ENCODE measurements around the gene PBX1. TPM values are rescaled to one million over a fixed set of nuclear protein-coding genes. Genes with fewer than 3 reads are reported as not detected.

The PBX1 gene
- total and polyA plus RNA-seq, 2 donors (not counting 3 experiments of a cell fraction or from before 2014, with no cell fraction given): 10.7 to 24.1 TPM

DNA sequence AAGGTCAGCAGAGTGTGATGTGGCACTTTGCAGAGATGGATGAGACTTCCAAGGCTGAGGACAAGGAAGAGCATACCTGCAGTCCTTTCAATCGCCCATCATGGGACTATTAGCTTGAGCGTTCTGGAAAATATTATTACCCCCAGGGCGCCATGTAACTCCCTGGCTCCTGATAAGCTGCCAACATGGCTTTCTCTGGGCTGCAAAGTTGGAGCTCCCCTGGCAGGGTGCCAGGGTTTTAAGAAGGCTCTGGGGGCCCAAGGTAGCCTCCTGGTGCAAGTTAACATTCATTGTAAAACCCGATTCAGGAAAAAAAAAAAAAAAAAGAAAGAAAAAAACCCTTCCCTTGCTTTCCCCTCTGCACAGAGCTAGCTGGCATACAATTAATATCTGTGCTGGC, 196.7 kb downstream of the PBX1 start:
- TF ChIP-seq MYC (IDR thresholded peaks at IDR 0.05; ENCODE audit: low read depth, low read length) (no peak), POLR2A (IDR thresholded peaks at IDR 0.05; ENCODE audit: low read depth, low read length) (no peak), JUN (IDR thresholded peaks at IDR 0.05; ENCODE audit: borderline replicate concordance, insufficient read depth, insufficient read length, low read depth) (no peak)
- TF ChIP-seq, protein P1, sequence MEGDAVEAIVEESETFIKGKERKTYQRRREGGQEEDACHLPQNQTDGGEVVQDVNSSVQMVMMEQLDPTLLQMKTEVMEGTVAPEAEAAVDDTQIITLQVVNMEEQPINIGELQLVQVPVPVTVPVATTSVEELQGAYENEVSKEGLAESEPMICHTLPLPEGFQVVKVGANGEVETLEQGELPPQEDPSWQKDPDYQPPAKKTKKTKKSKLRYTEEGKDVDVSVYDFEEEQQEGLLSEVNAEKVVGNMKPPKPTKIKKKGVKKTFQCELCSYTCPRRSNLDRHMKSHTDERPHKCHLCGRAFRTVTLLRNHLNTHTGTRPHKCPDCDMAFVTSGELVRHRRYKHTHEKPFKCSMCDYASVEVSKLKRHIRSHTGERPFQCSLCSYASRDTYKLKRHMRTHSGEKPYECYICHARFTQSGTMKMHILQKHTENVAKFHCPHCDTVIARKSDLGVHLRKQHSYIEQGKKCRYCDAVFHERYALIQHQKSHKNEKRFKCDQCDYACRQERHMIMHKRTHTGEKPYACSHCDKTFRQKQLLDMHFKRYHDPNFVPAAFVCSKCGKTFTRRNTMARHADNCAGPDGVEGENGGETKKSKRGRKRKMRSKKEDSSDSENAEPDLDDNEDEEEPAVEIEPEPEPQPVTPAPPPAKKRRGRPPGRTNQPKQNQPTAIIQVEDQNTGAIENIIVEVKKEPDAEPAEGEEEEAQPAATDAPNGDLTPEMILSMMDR (IDR thresholded peaks at IDR 0.05; ENCODE audit: extremely low read depth in 1 of 2, insufficient read depth in 1 of 2, low read depth in 1 of 2, low read length in 2 of 2): no peak
- POLR2A ChIA-PET: no interaction called here
- Histone ChIP-seq H3K79me2 (ENCODE audit: control insufficient read depth, insufficient read depth, low read length) (no peaks in the 10 kb centered on the region), H3K9ac (replicated peaks; ENCODE audit: extremely low read depth, insufficient read depth, low read length) (no peak overlapping the region), H3K4me1 (ENCODE audit: control insufficient read depth, extremely low read depth, insufficient read depth, low read length) (no peaks in the 10 kb centered on the region), H4K20me1 (replicated peaks; ENCODE audit: control insufficient read depth, extremely low read depth, insufficient read depth, low read length) (no peaks in the 10 kb centered on the region), H3K9me1 (replicated peaks; ENCODE audit: control insufficient read depth, extremely low read depth, insufficient read depth, low read length) (no peaks in the 10 kb centered on the region), H3K4me2 (ENCODE audit: insufficient read depth, low read length) (no peak overlapping the region), H3K4me3 (replicated peaks in 1 of 3; ENCODE audit: insufficient read depth in 1 of 3, low read depth in 1 of 3, low read length in 3 of 3) (no peak overlapping the region), H3K9me3 (replicated peaks; ENCODE audit: control insufficient read depth, insufficient read depth, low read length) (no peaks in the 10 kb centered on the region), H3K27me3 (ENCODE audit: control insufficient read depth in 2 of 2, insufficient read depth in 2 of 2, low read length in 2 of 2) (no peaks in the 10 kb centered on the region), H3K27ac (ENCODE audit: insufficient read depth, low read depth, low read length) (no peak overlapping the region), H3K36me3 (ENCODE audit: control insufficient read depth in 2 of 2, extremely low read depth in 1 of 2, insufficient read depth in 2 of 2, low read length in 2 of 2) (no peaks in the 10 kb centered on the region), H2AFZ (ENCODE audit: low read depth, low read length) (no peak overlapping the region)
- FAIRE-seq: no peak
- intact Hi-C loops (cut with micrococcal nuclease): no loop called here
- CTCF ChIA-PET: no interaction called here
- DNase-seq (ENCODE audit: low read depth, low spot score): no peak
- no TSS peak for BruUV-seq (replicated peaks)
- dilution Hi-C loops (cut with MboI; ENCODE audit: extremely low pct_ligation_motif_present, low sequenced_read_pairs): no loop called here

DNA sequence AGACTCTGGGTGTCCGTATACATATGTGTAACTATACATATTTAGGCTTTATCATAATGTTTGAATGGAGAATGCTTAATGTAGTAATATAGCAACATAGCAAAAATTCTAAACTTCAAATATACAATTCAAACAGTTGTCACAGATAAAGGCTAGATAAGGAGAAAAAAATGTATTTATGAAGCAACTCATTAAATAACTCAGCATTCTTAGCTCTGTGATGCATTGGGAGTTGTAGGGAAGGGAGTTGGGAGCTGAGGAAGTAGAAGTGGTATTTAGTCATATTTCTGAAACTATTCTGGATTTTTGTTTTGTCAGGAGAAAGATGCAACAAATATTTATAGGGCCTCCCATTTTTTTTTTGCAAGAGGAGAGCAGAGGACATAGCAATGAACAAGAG, 197.8 kb downstream of the PBX1 start:
- Histone ChIP-seq H3K79me2 (ENCODE audit: control insufficient read depth, insufficient read depth, low read length) (no peaks in the 10 kb centered on the region), H3K9ac (replicated peaks; ENCODE audit: extremely low read depth, insufficient read depth, low read length) (no peak overlapping the region), H3K4me2 (ENCODE audit: insufficient read depth, low read length) (no peak overlapping the region), H3K9me1 (replicated peaks; ENCODE audit: control insufficient read depth, extremely low read depth, insufficient read depth, low read length) (no peaks in the 10 kb centered on the region), H2AFZ (ENCODE audit: low read depth, low read length) (no peak overlapping the region), H3K4me1 (ENCODE audit: control insufficient read depth, extremely low read depth, insufficient read depth, low read length) (no peaks in the 10 kb centered on the region), H4K20me1 (replicated peaks; ENCODE audit: control insufficient read depth, extremely low read depth, insufficient read depth, low read length) (no peaks in the 10 kb centered on the region), H3K27ac (ENCODE audit: insufficient read depth, low read depth, low read length) (no peak overlapping the region), H3K36me3 (ENCODE audit: control insufficient read depth in 2 of 2, extremely low read depth in 1 of 2, insufficient read depth in 2 of 2, low read length in 2 of 2) (no peaks in the 10 kb centered on the region), H3K9me3 (replicated peaks; ENCODE audit: control insufficient read depth, insufficient read depth, low read length) (no peaks in the 10 kb centered on the region), H3K27me3 (ENCODE audit: control insufficient read depth in 2 of 2, insufficient read depth in 2 of 2, low read length in 2 of 2) (no peaks in the 10 kb centered on the region), H3K4me3 (replicated peaks in 1 of 3; ENCODE audit: insufficient read depth in 1 of 3, low read depth in 1 of 3, low read length in 3 of 3) (no peak overlapping the region)
- intact Hi-C loops (cut with micrococcal nuclease) (no loop called here), dilution Hi-C loops (cut with MboI; ENCODE audit: extremely low pct_ligation_motif_present, low sequenced_read_pairs) (no loop called here)
- TF ChIP-seq FOS (IDR thresholded peaks at IDR 0.05; ENCODE audit: borderline replicate concordance, insufficient read depth, low read length) (no peak), JUN (IDR thresholded peaks at IDR 0.05; ENCODE audit: borderline replicate concordance, insufficient read depth, insufficient read length, low read depth) (no peak), MYC (IDR thresholded peaks at IDR 0.05; ENCODE audit: low read depth, low read length) (no peak), EZH2 (IDR thresholded peaks at IDR 0.05; ENCODE audit: borderline replicate concordance, low read depth, low read length, severe bottlenecking) (no peak), GATA2 (IDR thresholded peaks at IDR 0.05; ENCODE audit: insufficient read depth, insufficient read length, low read depth, low read length) (no peak), POLR2A (IDR thresholded peaks at IDR 0.05; ENCODE audit: low read depth, low read length) (no peak), POLR2AphosphoS5 (IDR thresholded peaks at IDR 0.05; ENCODE audit: insufficient read depth, low read depth, low read length) (no peak)
- TF ChIP-seq, protein P2, sequence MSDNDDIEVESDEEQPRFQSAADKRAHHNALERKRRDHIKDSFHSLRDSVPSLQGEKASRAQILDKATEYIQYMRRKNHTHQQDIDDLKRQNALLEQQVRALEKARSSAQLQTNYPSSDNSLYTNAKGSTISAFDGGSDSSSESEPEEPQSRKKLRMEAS (IDR thresholded peaks at IDR 0.05; ENCODE audit: insufficient read depth, insufficient read length): no peak
- TF ChIP-seq, protein P1 (IDR thresholded peaks at IDR 0.05; ENCODE audit: extremely low read depth in 1 of 2, insufficient read depth in 1 of 2, low read depth in 1 of 2, low read length in 2 of 2): no peak
- FAIRE-seq (no peak), DNase-seq (ENCODE audit: low read depth, low spot score) (no peak)
- CTCF ChIA-PET: interaction anchor here (0.9 to 1.0 kb wide), 2 partner anchors 17 to 31 kb away, joined by 3 read pairs; no protein-coding TSS in a partner anchor
- BruUV-seq (replicated peaks): no TSS peak
- POLR2A ChIA-PET: no interaction called here
